ENCODE results near the gene POLR3H. TPM values are rescaled to one million over a fixed set of nuclear protein-coding genes. Genes with fewer than 3 reads are reported as not detected.

Gene POLR3H
- total RNA-seq, 1 experiment from 2014 or later: 21.2 TPM

GRCh38 chr22:41535244-41535643, 9.0 kb downstream of the POLR3H start:
- Histone ChIP-seq H2AFZ (ENCODE audit: low read length) (no peak overlapping the region), H3K9me2 (replicated peaks; ENCODE audit: low read length) (no peaks in the 10 kb centered on the region), H3K79me2 (ENCODE audit: low read length) (peaks cover 23% of the 10 kb centered on the region), H3K9ac (ENCODE audit: low read length) (no peak overlapping the region), H3K4me2 (ENCODE audit: low read length) (no peak overlapping the region), H3K9me3 (ENCODE audit: low read length) (no peaks in the 10 kb centered on the region), H3K4me1 (ENCODE audit: insufficient read depth, low read length) (no peaks in the 10 kb centered on the region), H3K36me3 (ENCODE audit: low read depth, low read length) (peaks cover 13% of the 10 kb centered on the region), H3K27ac (ENCODE audit: low read length) (no peak overlapping the region), H4K20me1 (ENCODE audit: low read length) (no peaks in the 10 kb centered on the region), H3K27me3 (ENCODE audit: low read length) (no peaks in the 10 kb centered on the region), H3K4me3 (ENCODE audit: low read length) (no peak overlapping the region), H3F3A (ENCODE audit: low read length, unreplicated experiment) (no peaks in the 10 kb centered on the region)
- ATAC-seq (peak; percentile 71), DNase-seq (peak; percentile 37)
- intact Hi-C loops (cut with micrococcal nuclease): no loop called here
- BruUV-seq (replicated peaks): no TSS peak
- peak; percentile 33; the same call in 1 of the 2 replicates for TF ChIP-seq CTCF (conservative IDR thresholded peaks at IDR 0.05; ENCODE audit: low read depth, low read length)
- TF ChIP-seq EZH2phosphoT487 (IDR thresholded peaks at IDR 0.05; ENCODE audit: borderline replicate concordance, low read length): no peak
- TF ChIP-seq EZH2 (IDR thresholded peaks at IDR 0.05; ENCODE audit: low read length, unreplicated experiment): no peak
- CTCF ChIA-PET: interaction anchor here (0.6 kb wide), 1 partner anchor 87 kb away, joined by 4 read pairs; no protein-coding TSS in a partner anchor
- POLR2A ChIA-PET (ENCODE audit: unreplicated experiment): no interaction called here

DNA sequence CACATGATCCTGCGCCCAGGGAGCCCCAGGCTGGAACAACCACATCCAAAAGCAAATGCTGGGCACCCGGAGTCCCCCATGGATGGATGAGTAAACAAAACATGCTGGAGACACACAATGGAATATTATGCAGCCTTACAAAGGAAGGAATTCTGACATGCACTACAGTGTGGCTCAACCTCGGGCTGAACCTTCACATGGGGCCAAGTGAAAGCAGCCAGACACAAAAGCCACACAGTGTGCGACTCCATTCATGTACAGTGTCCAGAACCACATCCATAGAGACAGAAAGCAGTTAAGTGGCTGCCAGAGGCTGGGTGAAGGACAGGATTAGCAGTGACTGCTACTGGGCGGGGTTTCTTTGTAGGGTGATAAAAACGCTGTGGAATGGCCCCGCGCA, 10.1 kb downstream of the POLR3H start:
- Histone ChIP-seq H3K4me2 (ENCODE audit: low read length) (no peak overlapping the region), H3K4me3 (ENCODE audit: low read length) (no peak overlapping the region), H3K9ac (ENCODE audit: low read length) (no peak overlapping the region), H3K4me1 (ENCODE audit: insufficient read depth, low read length) (no peaks in the 10 kb centered on the region), H3K79me2 (ENCODE audit: low read length) (peaks cover 13% of the 10 kb centered on the region; the same call in 1 of the 2 replicates), H3K27ac (ENCODE audit: low read length) (no peak overlapping the region), H2AFZ (ENCODE audit: low read length) (no peak overlapping the region), H3K27me3 (ENCODE audit: low read length) (no peaks in the 10 kb centered on the region), H3F3A (ENCODE audit: low read length, unreplicated experiment) (no peaks in the 10 kb centered on the region), H4K20me1 (ENCODE audit: low read length) (no peaks in the 10 kb centered on the region), H3K9me3 (ENCODE audit: low read length) (no peaks in the 10 kb centered on the region), H3K36me3 (ENCODE audit: low read depth, low read length) (peaks cover 13% of the 10 kb centered on the region), H3K9me2 (replicated peaks; ENCODE audit: low read length) (no peaks in the 10 kb centered on the region)
- BruUV-seq (replicated peaks): no TSS peak
- POLR2A ChIA-PET (ENCODE audit: unreplicated experiment): no interaction called here
- ATAC-seq (no peak), DNase-seq (no peak)
- no peak for TF ChIP-seq EZH2 (IDR thresholded peaks at IDR 0.05; ENCODE audit: low read length, unreplicated experiment)
- no peak for TF ChIP-seq CTCF (conservative IDR thresholded peaks at IDR 0.05; ENCODE audit: low read depth, low read length)
- no peak for TF ChIP-seq EZH2phosphoT487 (IDR thresholded peaks at IDR 0.05; ENCODE audit: borderline replicate concordance, low read length)
- intact Hi-C loops (cut with micrococcal nuclease): no loop called here
- CTCF ChIA-PET: interaction anchor here (0.7 kb wide), 1 partner anchor 69 kb away, joined by 6 read pairs; no protein-coding TSS in a partner anchor

GRCh38 chr22:41532908-41533825, 11.1 kb downstream of the POLR3H start:
- Histone ChIP-seq H3K9me2 (replicated peaks; ENCODE audit: low read length) (no peaks in the 10 kb centered on the region), H3K27me3 (ENCODE audit: low read length) (no peaks in the 10 kb centered on the region), H3K79me2 (ENCODE audit: low read length) (peaks cover 5% of the 10 kb centered on the region; the same call in 1 of the 2 replicates), H3K4me3 (ENCODE audit: low read length) (no peak overlapping the region), H2AFZ (ENCODE audit: low read length) (no peak overlapping the region), H3K27ac (ENCODE audit: low read length) (no peak overlapping the region), H3K4me1 (ENCODE audit: insufficient read depth, low read length) (no peaks in the 10 kb centered on the region), H3K9me3 (ENCODE audit: low read length) (no peaks in the 10 kb centered on the region), H3F3A (ENCODE audit: low read length, unreplicated experiment) (no peaks in the 10 kb centered on the region), H3K4me2 (ENCODE audit: low read length) (no peak overlapping the region), H4K20me1 (ENCODE audit: low read length) (no peaks in the 10 kb centered on the region), H3K9ac (ENCODE audit: low read length) (no peak overlapping the region), H3K36me3 (ENCODE audit: low read depth, low read length) (peaks cover 11% of the 10 kb centered on the region)
- DNase-seq (peak; percentile 58), ATAC-seq (peak; percentile 50; the same call in 1 of the 2 replicates)
- no peak for TF ChIP-seq EZH2phosphoT487 (IDR thresholded peaks at IDR 0.05; ENCODE audit: borderline replicate concordance, low read length)
- TF ChIP-seq CTCF (conservative IDR thresholded peaks at IDR 0.05; ENCODE audit: low read depth, low read length): peak; percentile 69
- TF ChIP-seq EZH2 (IDR thresholded peaks at IDR 0.05; ENCODE audit: low read length, unreplicated experiment): no peak
- intact Hi-C loops (cut with micrococcal nuclease): no loop called here
- POLR2A ChIA-PET (ENCODE audit: unreplicated experiment): no interaction called here
- BruUV-seq (replicated peaks): no TSS peak
- CTCF ChIA-PET: no interaction called here

All from PC-3 (cell line).